HCT116 (cell line): ENCODE measurements around the gene XYLT1. TPM values are rescaled to one million over a fixed set of nuclear protein-coding genes. Genes with fewer than 3 reads are reported as not detected.

Experiments used
- ATAC-seq: fragments of 200-7000 bp; cut with Tn5 transposase; 2 replicates; pipeline ENCODE4 v1.9.1; 2020; ENCODE audit warnings: mild to moderate bottlenecking, moderate library complexity
- BruUV-seq: library from RNA; stranded (reverse); fragments of 400-500 nt; replicated peaks from 2 replicates; lab custom pipeline; 2021; lab: Mats Ljungman, UMichigan
- CTCF ChIA-PET: fragments of 300-600 bp; sonication (Branson Sonifier 250); formaldehyde crosslinking; loops from one replicate; lab custom pipeline; 2021; ENCODE audit warnings: antibody characterized with exemption; lab: Charles Lee
- POLR2A ChIA-PET: fragments of 300-600, 350-600 bp; sonication (Branson Sonifier 250); formaldehyde crosslinking; loops from one replicate; lab custom pipeline; 2021; ENCODE audit warnings: antibody characterized with exemption; lab: Charles Lee
- RAD21 ChIA-PET, 2 experiments: fragments of 300-600 bp; sonication (Branson Sonifier 250); formaldehyde crosslinking; loops; one replicate each; lab custom pipeline; 2023; ENCODE audit warnings: low total read pairs in 2 of 2; ENCODE audit not compliant: uncharacterized antibody in 2 of 2, unreplicated experiment in 2 of 2, low non-redundant PET in 1 of 2; lab: Charles Lee
- DNase-seq: peaks from one replicate; pipeline ENCODE4 v3.0.0-alpha.2; 2010; ENCODE audit warnings: low read depth, low spot score
- H2AFZ ChIP-seq: fragments of 200-600 bp; shearing (Covaris generic), sonication (generic); 2 replicates; pipeline ENCODE4 v1.6.1; 2017; ENCODE audit warnings: low read depth, mixed run types, mixed read lengths, antibody characterized with exemption, low read length; ENCODE audit not compliant: poor library complexity, severe bottlenecking
- H3K27ac ChIP-seq: 2 replicates; pipeline ENCODE4 v1.5.1; 2012; ENCODE audit warnings: low read depth, low read length
- H3K27me3 ChIP-seq: fragments of 200-600 bp; sonication (generic); 2 replicates; pipeline ENCODE4 v1.6.1; 2016; ENCODE audit warnings: mixed run types, low read length, mixed read lengths; ENCODE audit not compliant: insufficient read depth
- H3K36me3 ChIP-seq, 2 experiments: fragments of 200-500 bp in 1 of 2; fragments of 200-600 bp in 1 of 2; sonication (Bioruptor generic) in 1 of 2; sonication (generic) in 1 of 2; 2 replicates each; pipeline versions ENCODE4 v1.5.1 to v1.6.1; 2014 to 2016; ENCODE audit warnings: low read length in 2 of 2, inconsistent platforms in 1 of 2, mixed read lengths in 1 of 2, mixed run types in 1 of 2; ENCODE audit not compliant: insufficient read depth in 2 of 2, control insufficient read depth in 1 of 2
- H3K4me1 ChIP-seq, 2 experiments: fragments of 200-600 bp in 1 of 2; sonication (generic) in 1 of 2; 2 replicates each; pipeline versions ENCODE4 v1.5.1 to v1.6.1; 2012 to 2017; ENCODE audit warnings: low read length in 2 of 2, inconsistent platforms in 1 of 2, mild to moderate bottlenecking in 1 of 2, mixed read lengths in 1 of 2, mixed run types in 1 of 2, moderate library complexity in 1 of 2; ENCODE audit not compliant: insufficient read depth in 2 of 2, control insufficient read depth in 1 of 2
- H3K4me2 ChIP-seq: fragments of 200-600 bp; sonication (generic); 2 replicates; pipeline ENCODE4 v1.6.1; 2017; ENCODE audit warnings: mixed run types, low read length, mixed read lengths
- H3K4me3 ChIP-seq, 2 experiments: fragments of 200-600 bp in 1 of 2; sonication (generic) in 1 of 2; replicated peaks in 1 of 2; 2 replicates each; pipeline ENCODE4 v1.5.1; 2011 to 2016; ENCODE audit warnings: low read length in 2 of 2, control low read depth in 1 of 2, low read depth in 1 of 2, mild to moderate bottlenecking in 1 of 2, mixed read lengths in 1 of 2, mixed run types in 1 of 2
- H3K79me2 ChIP-seq: fragments of 200-600 bp; sonication (generic); 2 replicates; pipeline ENCODE4 v1.6.1; 2017; ENCODE audit warnings: mild to moderate bottlenecking, mixed run types, low read length, moderate library complexity, mixed read lengths; ENCODE audit not compliant: insufficient read depth
- H3K9ac ChIP-seq: fragments of 200-600 bp; sonication (generic); 2 replicates; pipeline ENCODE4 v1.6.1; 2016; ENCODE audit warnings: low read length, mixed read lengths
- H3K9me2 ChIP-seq: fragments of 200-600 bp; sonication (generic), shearing (Covaris generic); 2 replicates; pipeline ENCODE4 v1.6.1; 2017; ENCODE audit warnings: mixed run types, mild to moderate bottlenecking, moderate library complexity; ENCODE audit not compliant: insufficient read depth
- H3K9me3 ChIP-seq, 2 experiments: fragments of 200-500 bp in 1 of 2; fragments of 200-600 bp in 1 of 2; sonication (Bioruptor generic) in 1 of 2; sonication (generic) in 1 of 2; 2 replicates each; pipeline ENCODE4 v1.6.1; 2014 to 2017; ENCODE audit warnings: low read length in 2 of 2, mixed read lengths in 2 of 2, inconsistent platforms in 1 of 2, low read depth in 1 of 2, mild to moderate bottlenecking in 1 of 2, mixed run types in 1 of 2, moderate library complexity in 1 of 2; ENCODE audit not compliant: control insufficient read depth in 1 of 2, insufficient read depth in 1 of 2
- H4K20me1 ChIP-seq: fragments of 200-600 bp; sonication (generic), shearing (Covaris generic); 2 replicates; pipeline ENCODE4 v1.6.1; 2017; ENCODE audit warnings: mixed run types, mild to moderate bottlenecking, moderate library complexity; ENCODE audit not compliant: insufficient read depth
- CBX3 ChIP-seq: IDR thresholded peaks from 2 replicates; pipeline ENCODE4 v1.6.1; 2012; ENCODE audit warnings: low read depth
- EGR1 ChIP-seq: IDR thresholded peaks from 2 replicates; pipeline ENCODE4 v1.6.1; 2012; ENCODE audit warnings: low read depth
- ELF1 ChIP-seq: IDR thresholded peaks from 2 replicates; pipeline ENCODE4 v1.6.1; 2012; ENCODE audit warnings: low read depth, borderline replicate concordance
- EZH2 ChIP-seq: fragments of 200-600 bp; sonication (generic); IDR thresholded peaks from 2 replicates; pipeline ENCODE4 v1.6.1; 2017; ENCODE audit warnings: antibody characterized with exemption, mixed run types
- EZH2phosphoT487 ChIP-seq: fragments of 200-600 bp; IDR thresholded peaks from 2 replicates; pipeline ENCODE4 v1.6.1; 2018; ENCODE audit warnings: antibody characterized with exemption, borderline replicate concordance
- FOSL1 ChIP-seq: IDR thresholded peaks from 2 replicates; pipeline ENCODE4 v1.6.1; 2012; ENCODE audit warnings: low read depth
- JUND ChIP-seq: IDR thresholded peaks from 2 replicates; pipeline ENCODE4 v1.6.1; 2012
- POLR2AphosphoS5 ChIP-seq: IDR thresholded peaks from 2 replicates; pipeline ENCODE4 v1.6.1; 2011; ENCODE audit warnings: mild to moderate bottlenecking, low read depth, low read length, moderate library complexity
- RAD21 ChIP-seq: IDR thresholded peaks from 2 replicates; pipeline ENCODE4 v1.6.1; 2012; ENCODE audit warnings: low read depth, mild to moderate bottlenecking
- SIN3A ChIP-seq: IDR thresholded peaks from 2 replicates; pipeline ENCODE4 v1.6.1; 2012; ENCODE audit warnings: low read depth
- SP1 ChIP-seq: IDR thresholded peaks from 2 replicates; pipeline ENCODE4 v1.6.1; 2012; ENCODE audit warnings: low read depth
- SRF ChIP-seq: IDR thresholded peaks from 2 replicates; pipeline ENCODE4 v1.6.1; 2012; ENCODE audit warnings: low read depth
- YY1 ChIP-seq: IDR thresholded peaks from 2 replicates; pipeline ENCODE4 v1.6.1; 2011; ENCODE audit warnings: low read length, low read depth, moderate library complexity, mild to moderate bottlenecking; ENCODE audit not compliant: insufficient replicate concordance; ENCODE audit errors: extremely low read depth
- intact Hi-C: fragments of 100-400 bp; cut with micrococcal nuclease; formaldehyde crosslinking; loops from 2 replicates; pipeline ENCODE4 v1.10.0; 2022
- total RNA-seq: library from RNA; stranded (reverse); gene quantifications from one replicate; pipeline ENCODE4 v1.2.1, GENCODE V29; 2021; ENCODE audit not compliant: unreplicated experiment
- TF ChIP-seq, protein P1 (sequence below): IDR thresholded peaks from 2 replicates; pipeline ENCODE4 v1.6.1; 2012
- TF ChIP-seq, protein P2 (sequence below): IDR thresholded peaks from 2 replicates; pipeline ENCODE4 v1.6.1; 2012
- TF ChIP-seq, protein P3 (sequence below): IDR thresholded peaks from 2 replicates; pipeline ENCODE4 v1.6.1; 2011; ENCODE audit warnings: mild to moderate bottlenecking, low read length, moderate library complexity; ENCODE audit not compliant: insufficient replicate concordance; ENCODE audit errors: extremely low read depth

The XYLT1 gene
- total RNA-seq, 1 experiment from 2014 or later: 4.5 TPM

DNA sequence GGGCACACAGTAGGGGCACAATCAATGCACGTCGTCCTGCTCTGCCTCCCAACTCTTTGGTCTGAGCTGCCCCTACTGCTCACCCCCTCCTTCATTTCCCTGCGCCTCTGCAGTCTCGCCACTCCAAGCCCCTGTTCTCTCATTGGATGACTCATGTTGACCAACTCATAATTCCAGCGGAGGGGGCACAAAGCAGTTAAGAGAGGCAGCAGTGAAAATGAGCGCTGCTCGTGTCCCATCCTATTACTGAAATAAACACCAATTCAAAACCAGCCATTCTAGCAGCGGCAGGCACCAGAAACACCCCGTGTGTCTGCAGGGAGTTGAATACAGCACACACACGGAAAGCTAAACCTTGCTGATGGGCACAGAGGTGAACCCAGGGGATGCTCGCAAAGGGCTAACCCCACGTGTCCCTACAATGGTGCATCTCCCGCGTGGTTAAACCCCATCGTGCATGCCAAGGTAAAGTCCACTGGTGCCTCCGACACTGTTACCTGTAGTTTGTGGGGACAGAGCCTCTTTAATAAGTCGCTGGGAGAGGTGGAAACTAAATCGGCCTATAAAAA, 310.4 kb downstream of the XYLT1 start:
- intact Hi-C loops: no loop called here
- no peak for TF ChIP-seq POLR2AphosphoS5
- no peak for TF ChIP-seq SIN3A
- TF ChIP-seq SRF: no peak
- no peak for TF ChIP-seq EGR1
- TF ChIP-seq EZH2phosphoT487: no peak
- TF ChIP-seq JUND: no peak
- TF ChIP-seq CBX3: no peak
- TF ChIP-seq ELF1: no peak
- TF ChIP-seq EZH2: no peak
- TF ChIP-seq, protein P1, sequence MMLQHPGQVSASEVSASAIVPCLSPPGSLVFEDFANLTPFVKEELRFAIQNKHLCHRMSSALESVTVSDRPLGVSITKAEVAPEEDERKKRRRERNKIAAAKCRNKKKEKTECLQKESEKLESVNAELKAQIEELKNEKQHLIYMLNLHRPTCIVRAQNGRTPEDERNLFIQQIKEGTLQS: no peak
- no peaks in the 10 kb centered on the region for H3K4me1 ChIP-seq
- ChIA-PET CTCF (no interaction called here), POLR2A (no interaction called here), RAD21 (no interaction called here)
- ATAC-seq (no peak), DNase-seq (no peak)
- H3K79me2 ChIP-seq: no peaks in the 10 kb centered on the region
- no peak overlapping the region for H3K9ac ChIP-seq
- no peak overlapping the region for H3K4me3 ChIP-seq
- no peak overlapping the region for H3K4me2 ChIP-seq
- H2AFZ ChIP-seq: no peak overlapping the region
- no peak overlapping the region for H3K27ac ChIP-seq
- H3K9me3 ChIP-seq: no peaks in the 10 kb centered on the region
- no peaks in the 10 kb centered on the region for H3K27me3 ChIP-seq
- H3K36me3 ChIP-seq: no peaks in the 10 kb centered on the region
- BruUV-seq: no TSS peak
- H4K20me1 ChIP-seq: no peaks in the 10 kb centered on the region
- H3K9me2 ChIP-seq: no peaks in the 10 kb centered on the region

- peaks cover 5% of the 10 kb centered on the region for H3K27me3 ChIP-seq
- H3K4me3 ChIP-seq: no peak overlapping the region
- no peak overlapping the region for H3K9ac ChIP-seq
- no peaks in the 10 kb centered on the region for H3K9me2 ChIP-seq
- H4K20me1 ChIP-seq: no peaks in the 10 kb centered on the region
- no peak overlapping the region for H2AFZ ChIP-seq
- no peaks in the 10 kb centered on the region for H3K9me3 ChIP-seq
- CTCF ChIA-PET: no interaction called here
- no peaks in the 10 kb centered on the region for H3K4me1 ChIP-seq
- ATAC-seq (no peak), DNase-seq (no peak)
- no peak overlapping the region for H3K27ac ChIP-seq
- intact Hi-C loops: no loop called here
- H3K4me2 ChIP-seq: no peak overlapping the region
- RAD21 ChIA-PET: no interaction called here
- POLR2A ChIA-PET: no interaction called here
- H3K36me3 ChIP-seq: no peaks in the 10 kb centered on the region
- TF ChIP-seq, protein P2, sequence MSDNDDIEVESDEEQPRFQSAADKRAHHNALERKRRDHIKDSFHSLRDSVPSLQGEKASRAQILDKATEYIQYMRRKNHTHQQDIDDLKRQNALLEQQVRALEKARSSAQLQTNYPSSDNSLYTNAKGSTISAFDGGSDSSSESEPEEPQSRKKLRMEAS: no peak
- TF ChIP-seq SP1 (no peak), POLR2AphosphoS5 (no peak), EGR1 (no peak), RAD21 (no peak), FOSL1 (no peak), SRF (no peak), YY1 (no peak)
- TF ChIP-seq, protein P3, sequence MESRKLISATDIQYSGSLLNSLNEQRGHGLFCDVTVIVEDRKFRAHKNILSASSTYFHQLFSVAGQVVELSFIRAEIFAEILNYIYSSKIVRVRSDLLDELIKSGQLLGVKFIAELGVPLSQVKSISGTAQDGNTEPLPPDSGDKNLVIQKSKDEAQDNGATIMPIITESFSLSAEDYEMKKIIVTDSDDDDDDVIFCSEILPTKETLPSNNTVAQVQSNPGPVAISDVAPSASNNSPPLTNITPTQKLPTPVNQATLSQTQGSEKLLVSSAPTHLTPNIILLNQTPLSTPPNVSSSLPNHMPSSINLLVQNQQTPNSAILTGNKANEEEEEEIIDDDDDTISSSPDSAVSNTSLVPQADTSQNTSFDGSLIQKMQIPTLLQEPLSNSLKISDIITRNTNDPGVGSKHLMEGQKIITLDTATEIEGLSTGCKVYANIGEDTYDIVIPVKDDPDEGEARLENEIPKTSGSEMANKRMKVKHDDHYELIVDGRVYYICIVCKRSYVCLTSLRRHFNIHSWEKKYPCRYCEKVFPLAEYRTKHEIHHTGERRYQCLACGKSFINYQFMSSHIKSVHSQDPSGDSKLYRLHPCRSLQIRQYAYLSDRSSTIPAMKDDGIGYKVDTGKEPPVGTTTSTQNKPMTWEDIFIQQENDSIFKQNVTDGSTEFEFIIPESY: no peak
- H3K79me2 ChIP-seq: no peaks in the 10 kb centered on the region
- BruUV-seq: no TSS peak
Measured at GRCh38 chr16:17159617-17160016, 311.1 kb downstream of the XYLT1 start.
